OCI-LY7 (cell line): ENCODE measurements around the gene KLHDC9. TPM values are rescaled to one million over a fixed set of nuclear protein-coding genes. Genes with fewer than 3 reads are reported as not detected.

ENCODE experiments used
- BruUV-seq: library from RNA; stranded (reverse); fragments of 400-500 nt; replicated peaks from 2 replicates; lab custom pipeline; 2021; lab: Mats Ljungman, UMichigan
- CTCF ChIA-PET: fragments of 300-600 bp; sonication (Branson Sonifier 250); formaldehyde crosslinking; loops from one replicate; lab custom pipeline; 2022; ENCODE audit warnings: antibody characterized with exemption; ENCODE audit not compliant: unreplicated experiment; lab: Charles Lee
- POLR2A ChIA-PET: fragments of 300-600 bp; sonication (Branson Sonifier 250); formaldehyde crosslinking; loops from one replicate; lab custom pipeline; 2022; ENCODE audit warnings: antibody characterized with exemption; lab: Charles Lee
- DNase-seq: peaks from one replicate; pipeline ENCODE4 v3.0.0-alpha.2; 2015; ENCODE audit warnings: low spot score
- H2AFZ ChIP-seq: fragments of 200-600 bp; sonication (generic), shearing (Covaris generic); 2 replicates; pipeline ENCODE4 v1.6.1; 2014; ENCODE audit warnings: mild to moderate bottlenecking, antibody characterized with exemption, low read length, moderate library complexity
- H3K27ac ChIP-seq: fragments of 200-600 bp; sonication (generic); 2 replicates; pipeline ENCODE4 v1.5.1; 2014; ENCODE audit warnings: mixed run types, low read depth, mild to moderate bottlenecking, moderate library complexity, low read length, inconsistent platforms; ENCODE audit not compliant: poor library complexity, severe bottlenecking
- H3K36me3 ChIP-seq: fragments of 200-600 bp; sonication (generic); 2 replicates; pipeline ENCODE4 v1.6.1; 2014; ENCODE audit warnings: mild to moderate bottlenecking, antibody characterized with exemption, low read length, moderate library complexity, mixed read lengths; ENCODE audit not compliant: insufficient read depth
- H3K4me1 ChIP-seq: fragments of 200-600 bp; sonication (generic); 2 replicates; pipeline ENCODE4 v1.5.1; 2014; ENCODE audit warnings: mild to moderate bottlenecking, low read length; ENCODE audit not compliant: insufficient read depth, poor library complexity, severe bottlenecking
- H3K4me2 ChIP-seq: fragments of 200-600 bp; sonication (generic); 2 replicates; pipeline ENCODE4 v1.6.1; 2014; ENCODE audit warnings: mild to moderate bottlenecking, low read length
- H3K4me3 ChIP-seq: fragments of 200-600 bp; sonication (generic); 2 replicates; pipeline ENCODE4 v1.5.1; 2014; ENCODE audit warnings: mild to moderate bottlenecking, low read depth, low read length; ENCODE audit not compliant: poor library complexity, severe bottlenecking
- H3K79me2 ChIP-seq: fragments of 200-600 bp; sonication (generic); 2 replicates; pipeline ENCODE4 v1.6.1; 2016; ENCODE audit warnings: low read depth, mild to moderate bottlenecking, low read length, moderate library complexity, mixed read lengths; ENCODE audit not compliant: insufficient read depth
- H3K9me2 ChIP-seq: fragments of 200-600 bp; sonication (generic); 2 replicates; pipeline ENCODE4 v1.6.1; 2016; ENCODE audit warnings: mild to moderate bottlenecking, low read length, mixed read lengths; ENCODE audit not compliant: insufficient read depth
- H3K9me3 ChIP-seq: fragments of 200-600 bp; sonication (generic); 2 replicates; pipeline ENCODE4 v1.6.1; 2014; ENCODE audit warnings: mild to moderate bottlenecking, mixed run types, low read length, mixed read lengths
- H4K20me1 ChIP-seq: fragments of 200-600 bp; sonication (generic); 2 replicates; pipeline ENCODE4 v1.6.1; 2014; ENCODE audit warnings: mild to moderate bottlenecking, antibody characterized with exemption, low read length, moderate library complexity, mixed read lengths; ENCODE audit not compliant: insufficient read depth
- EZH2phosphoT487 ChIP-seq: fragments of 200-600 bp; sonication (generic); IDR thresholded peaks from 2 replicates; pipeline ENCODE4 v1.6.1; 2018; ENCODE audit warnings: low read depth, borderline replicate concordance, mild to moderate bottlenecking, mixed run types, antibody characterized with exemption, low read length, moderate library complexity, mixed read lengths
- intact Hi-C: fragments of 100-400 bp; cut with micrococcal nuclease; formaldehyde crosslinking; loops from one replicate; pipeline ENCODE4 v1.10.0; 2022; ENCODE audit not compliant: unreplicated experiment
- total RNA-seq, 2 experiments: library from RNA; depleted of rRNA in 1 of 2; stranded (reverse); fragments of >200 nt in 1 of 2; shearing (Covaris generic) in 1 of 2; gene quantifications; 2 replicates each; pipeline ENCODE4 v1.2.3, GENCODE V29; 2014 to 2022
- TF ChIP-seq, protein P1 (sequence below): fragments of 200-600 bp; sonication (generic); conservative IDR thresholded peaks from 2 replicates; pipeline ENCODE4 v1.5.1; 2014; ENCODE audit warnings: mild to moderate bottlenecking, antibody characterized with exemption, low read length, moderate library complexity, mixed read lengths

The KLHDC9 gene
- total RNA-seq, 2 experiments from 2014 or later = 0.95 to 1.3 TPM

DNA sequence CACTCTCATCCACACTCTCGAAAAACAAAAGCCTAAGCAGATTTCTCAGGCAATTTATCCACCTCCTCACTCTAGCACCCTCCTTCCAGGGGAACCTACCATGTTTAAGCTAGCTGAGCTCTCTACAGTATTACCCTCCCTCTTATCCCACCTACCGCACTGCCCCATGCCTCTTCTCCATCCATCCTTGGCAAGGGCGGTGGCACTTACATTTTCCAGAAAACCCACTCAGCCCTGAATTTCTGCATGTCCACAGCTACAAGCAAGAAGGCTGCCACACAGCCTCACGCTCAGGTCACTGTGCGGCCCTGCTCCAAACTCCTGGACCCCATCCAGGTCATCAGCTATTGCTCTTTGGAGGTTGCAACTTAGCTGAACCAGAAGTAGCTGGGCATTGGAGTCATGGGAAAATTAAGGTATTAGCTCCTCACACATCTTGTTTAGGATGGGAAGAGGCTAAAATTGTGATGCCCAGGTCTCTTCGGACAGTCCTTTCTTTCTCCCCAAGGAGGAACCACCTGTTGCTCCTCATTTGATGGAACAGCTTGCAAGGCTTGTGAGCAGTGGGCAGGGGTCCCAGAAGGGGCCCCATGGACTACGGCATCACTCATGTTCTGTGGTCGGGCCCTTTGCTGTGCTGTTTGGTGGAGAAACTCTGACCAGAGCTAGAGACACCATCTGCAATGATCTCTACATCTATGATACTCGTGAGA is 1.1 kb downstream of the KLHDC9 start:
- no peak overlapping the region for H2AFZ ChIP-seq
- ChIA-PET CTCF (no interaction called here), POLR2A (interaction anchor here (0.5 to 0.7 kb wide), 4 partner anchors 36 to 126 kb away, joined by 4 to 5 read pairs (median 4); no protein-coding TSS in a partner anchor)
- H3K4me3 ChIP-seq = no peak overlapping the region
- no peaks in the 10 kb centered on the region for H3K9me3 ChIP-seq
- H3K9me2 ChIP-seq = no peaks in the 10 kb centered on the region
- H3K79me2 ChIP-seq = peaks cover 7% of the 10 kb centered on the region; the same call in 1 of the 2 replicates
- 0 out of 2 replicates have a peak, but pooled peaks cover 4% of the 10 kb centered on the region for H4K20me1 ChIP-seq
- no TSS peak for BruUV-seq
- intact Hi-C loops = loop anchor here (10.0 kb wide), 1 partner anchor 264 kb away; no protein-coding TSS in a partner anchor
- H3K27ac ChIP-seq = no peak overlapping the region
- peaks cover 46% of the 10 kb centered on the region for H3K36me3 ChIP-seq
- peaks cover 29% of the 10 kb centered on the region for H3K4me1 ChIP-seq
- no peak for TF ChIP-seq EZH2phosphoT487
- peak overlapping the region; percentile 63 for H3K4me2 ChIP-seq
- DNase-seq = no peak

DNA sequence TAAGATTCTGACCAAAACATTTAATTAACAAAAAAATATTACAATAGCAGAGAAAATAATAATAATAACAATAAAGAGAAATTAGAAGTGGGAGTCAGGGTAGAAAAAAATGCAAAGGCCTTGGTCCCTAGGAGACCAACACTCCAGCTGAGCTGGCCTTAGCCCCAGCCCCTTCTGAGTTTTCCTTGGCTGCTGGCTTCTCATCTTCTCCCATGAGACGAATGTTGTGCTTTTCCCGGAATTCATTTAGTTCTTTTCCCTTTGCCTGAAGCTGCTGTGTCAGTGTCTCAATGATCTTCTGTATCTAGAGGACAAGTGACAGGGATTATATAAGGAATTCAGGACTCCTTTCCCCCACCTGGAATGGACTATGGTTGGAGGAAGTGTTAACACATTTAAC is 2.4 kb downstream of the KLHDC9 start:
- H3K79me2 ChIP-seq = peaks cover 16% of the 10 kb centered on the region; the same call in 1 of the 2 replicates
- CTCF ChIA-PET = no interaction called here
- peaks cover 29% of the 10 kb centered on the region for H3K4me1 ChIP-seq
- no peaks in the 10 kb centered on the region for H3K9me2 ChIP-seq
- 0 out of 2 replicates have a peak, but pooled peaks cover 4% of the 10 kb centered on the region for H4K20me1 ChIP-seq
- H3K4me2 ChIP-seq = no peak overlapping the region
- intact Hi-C loops = no loop called here
- no peak overlapping the region for H3K27ac ChIP-seq
- H3K36me3 ChIP-seq = peaks cover 57% of the 10 kb centered on the region
- H3K9me3 ChIP-seq = no peaks in the 10 kb centered on the region
- no TSS peak for BruUV-seq
- no peak for TF ChIP-seq EZH2phosphoT487
- TF ChIP-seq, protein P1, sequence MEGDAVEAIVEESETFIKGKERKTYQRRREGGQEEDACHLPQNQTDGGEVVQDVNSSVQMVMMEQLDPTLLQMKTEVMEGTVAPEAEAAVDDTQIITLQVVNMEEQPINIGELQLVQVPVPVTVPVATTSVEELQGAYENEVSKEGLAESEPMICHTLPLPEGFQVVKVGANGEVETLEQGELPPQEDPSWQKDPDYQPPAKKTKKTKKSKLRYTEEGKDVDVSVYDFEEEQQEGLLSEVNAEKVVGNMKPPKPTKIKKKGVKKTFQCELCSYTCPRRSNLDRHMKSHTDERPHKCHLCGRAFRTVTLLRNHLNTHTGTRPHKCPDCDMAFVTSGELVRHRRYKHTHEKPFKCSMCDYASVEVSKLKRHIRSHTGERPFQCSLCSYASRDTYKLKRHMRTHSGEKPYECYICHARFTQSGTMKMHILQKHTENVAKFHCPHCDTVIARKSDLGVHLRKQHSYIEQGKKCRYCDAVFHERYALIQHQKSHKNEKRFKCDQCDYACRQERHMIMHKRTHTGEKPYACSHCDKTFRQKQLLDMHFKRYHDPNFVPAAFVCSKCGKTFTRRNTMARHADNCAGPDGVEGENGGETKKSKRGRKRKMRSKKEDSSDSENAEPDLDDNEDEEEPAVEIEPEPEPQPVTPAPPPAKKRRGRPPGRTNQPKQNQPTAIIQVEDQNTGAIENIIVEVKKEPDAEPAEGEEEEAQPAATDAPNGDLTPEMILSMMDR = no peak
- H2AFZ ChIP-seq = no peak overlapping the region
- POLR2A ChIA-PET = interaction anchor here (0.6 to 1.3 kb wide), 3 partner anchors 16 to 838 kb away, joined by 3 to 4 read pairs (median 3); no protein-coding TSS in a partner anchor
- DNase-seq = no peak
- H3K4me3 ChIP-seq = no peak overlapping the region

DNA sequence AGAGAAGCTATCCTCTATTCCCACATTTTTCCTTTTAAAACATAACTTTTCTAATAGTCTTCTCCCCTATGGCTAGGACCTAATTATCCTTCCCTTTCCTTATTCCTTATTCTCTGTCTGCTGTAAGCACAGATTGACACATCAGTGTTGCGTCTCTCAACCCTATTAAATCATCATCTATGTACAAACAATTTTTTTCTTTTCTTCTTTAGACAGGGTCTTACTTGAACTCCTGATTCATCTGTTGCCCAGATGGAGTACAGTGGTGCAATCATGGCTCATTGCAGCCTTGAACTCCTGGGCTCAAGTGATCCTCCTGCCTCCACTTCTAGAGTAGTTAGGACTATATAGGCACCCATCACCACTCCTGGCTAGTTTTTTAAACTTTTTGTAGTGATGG is 8.3 kb downstream of the KLHDC9 start:
- H3K4me2 ChIP-seq = no peak overlapping the region
- H2AFZ ChIP-seq = no peak overlapping the region
- BruUV-seq = no TSS peak
- DNase-seq = no peak
- H3K4me1 ChIP-seq = no peaks in the 10 kb centered on the region
- intact Hi-C loops = no loop called here
- no peak for TF ChIP-seq EZH2phosphoT487
- TF ChIP-seq, protein P1 = no peak
- H4K20me1 ChIP-seq = no peaks in the 10 kb centered on the region
- H3K9me2 ChIP-seq = no peaks in the 10 kb centered on the region
- H3K27ac ChIP-seq = no peak overlapping the region
- POLR2A ChIA-PET = interaction anchor here (0.6 to 0.9 kb wide), 3 partner anchors 11 to 66 kb away, joined by 3 to 6 read pairs (median 3); no protein-coding TSS in a partner anchor
- H3K4me3 ChIP-seq = no peak overlapping the region
- no peaks in the 10 kb centered on the region for H3K9me3 ChIP-seq
- CTCF ChIA-PET = interaction anchor here (0.6 kb wide), 1 partner anchor 37 kb away, joined by 3 read pairs; the partner anchor contains the start of gene ARHGAP30
- H3K79me2 ChIP-seq = peaks cover 57% of the 10 kb centered on the region; the same call in 1 of the 2 replicates
- peaks cover 81% of the 10 kb centered on the region for H3K36me3 ChIP-seq
